ENCODE data around the gene LPIN1.

Gene LPIN1

GRCh38 chr2:11778923-11779757 lies 32.7 kb downstream of the LPIN1 start:
- DNase-seq: peak in 53 of 56 donors; percentile 19 to 87 (median 59)

- DNase-seq: no peak
Observed at GRCh38 chr2:11781602-11782001, 35.2 kb downstream of the LPIN1 start.

DNA sequence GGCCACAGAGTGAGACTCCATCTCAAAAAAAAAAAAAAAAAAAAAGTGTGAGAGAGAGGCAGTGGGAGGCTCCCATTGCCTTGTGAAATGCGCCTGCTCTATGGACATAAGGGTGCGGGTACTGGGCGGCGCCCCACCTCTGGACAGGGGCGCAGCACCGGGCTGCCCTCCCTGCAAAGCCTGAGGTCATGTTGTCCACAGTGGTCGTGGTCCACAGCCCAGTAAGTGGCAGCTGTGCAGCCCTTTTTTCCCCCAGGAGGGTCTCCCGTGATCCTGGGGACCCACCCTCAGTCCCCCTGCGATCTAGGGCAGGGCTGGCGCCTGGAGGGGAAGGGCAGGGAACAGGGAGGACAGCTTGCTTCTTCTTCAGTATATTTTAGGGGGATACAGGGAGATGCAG lies 37.8 kb downstream of the LPIN1 start:
- no peak for DNase-seq

DNA sequence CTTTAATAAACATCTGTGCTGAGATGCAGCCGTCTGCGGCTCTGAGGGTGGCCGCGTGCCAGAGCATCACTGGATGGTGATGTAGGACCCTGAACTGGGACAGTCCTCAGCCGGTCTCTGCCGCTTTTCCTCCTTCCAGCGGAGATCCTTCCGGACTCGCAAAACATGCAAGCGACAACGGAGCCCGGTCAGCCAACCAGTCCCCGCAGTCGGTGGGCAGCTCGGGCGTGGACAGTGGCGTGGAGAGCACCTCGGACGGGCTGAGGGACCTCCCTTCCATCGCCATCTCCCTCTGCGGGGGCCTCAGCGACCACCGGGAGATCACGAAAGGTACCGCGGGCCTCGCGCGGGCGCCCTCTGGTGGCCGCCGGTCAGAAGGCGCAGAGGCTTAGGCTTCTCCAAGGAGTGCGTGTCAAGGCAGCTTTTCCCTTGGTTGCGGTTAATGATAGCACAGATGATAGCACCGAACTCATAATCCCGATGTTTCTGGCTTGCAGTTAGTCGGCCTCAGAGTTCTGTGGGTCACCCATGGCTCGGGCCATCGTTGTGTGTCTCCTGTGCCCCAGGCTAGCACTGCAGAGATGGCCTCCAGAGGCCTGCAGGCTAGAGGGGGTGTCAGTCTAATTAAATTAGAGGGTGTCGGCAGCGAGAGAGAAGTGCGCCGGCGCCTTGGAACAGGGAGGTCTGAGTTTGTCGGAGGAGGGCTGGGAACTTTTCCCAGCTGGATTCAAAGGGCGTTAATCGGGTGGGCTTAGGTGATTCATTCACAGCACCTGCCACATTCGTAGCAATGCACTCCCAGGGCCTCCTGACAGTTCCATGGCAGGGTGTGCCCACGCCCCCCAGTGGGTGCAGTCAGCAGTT lies 38.5 kb downstream of the LPIN1 start:
- peak in 46 of 56 donors; percentile 20 to 76 (median 52) for DNase-seq

DNA sequence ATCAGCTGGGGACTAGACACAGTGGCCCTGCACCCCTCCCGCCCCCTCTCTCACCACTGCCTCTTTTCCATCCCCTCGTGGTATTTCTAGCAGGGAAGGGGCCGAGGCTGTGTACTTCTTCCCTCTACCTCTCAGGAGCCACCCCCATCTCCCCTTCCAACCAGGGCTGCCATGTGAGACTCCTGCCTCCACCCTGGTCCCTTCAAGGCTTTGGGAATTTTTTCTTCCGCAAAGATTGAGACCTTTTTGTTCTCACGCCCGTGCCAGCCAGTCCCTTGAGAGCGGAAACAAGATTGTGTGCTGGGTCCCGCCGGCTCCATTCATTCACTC lies 39.1 kb downstream of the LPIN1 start:
- no peak for DNase-seq

GRCh38 chr2:11786191-11786590 lies 39.8 kb downstream of the LPIN1 start:
- no peak for DNase-seq

- DNase-seq: no peak
Observed at GRCh38 chr2:11786592-11786991, 40.2 kb downstream of the LPIN1 start.

- DNase-seq: no peak
Observed at GRCh38 chr2:11787991-11788390, 41.6 kb downstream of the LPIN1 start.

GRCh38 chr2:11788461-11789124 lies 42.2 kb downstream of the LPIN1 start:
- DNase-seq: no peak

DNA sequence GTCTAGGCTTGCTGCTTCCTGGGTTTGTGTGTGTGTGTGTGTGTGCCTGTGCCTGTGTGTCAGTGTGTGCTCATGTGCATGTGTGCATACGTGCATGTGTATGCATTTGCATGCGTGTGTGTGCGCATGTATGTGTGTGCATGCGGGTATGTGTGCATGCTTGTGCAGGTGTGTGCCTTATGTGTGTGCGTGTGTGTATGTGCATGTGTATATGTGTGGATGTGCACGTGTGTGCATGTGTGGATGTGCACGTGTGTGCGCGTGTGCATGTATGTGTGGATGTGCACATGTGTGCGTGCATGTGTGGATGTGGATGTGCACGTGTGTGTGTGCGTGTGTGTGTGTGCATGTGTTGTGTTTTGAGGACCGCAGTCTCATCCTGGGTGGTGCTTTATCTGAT lies 42.8 kb downstream of the LPIN1 start:
- no peak for DNase-seq

DNA sequence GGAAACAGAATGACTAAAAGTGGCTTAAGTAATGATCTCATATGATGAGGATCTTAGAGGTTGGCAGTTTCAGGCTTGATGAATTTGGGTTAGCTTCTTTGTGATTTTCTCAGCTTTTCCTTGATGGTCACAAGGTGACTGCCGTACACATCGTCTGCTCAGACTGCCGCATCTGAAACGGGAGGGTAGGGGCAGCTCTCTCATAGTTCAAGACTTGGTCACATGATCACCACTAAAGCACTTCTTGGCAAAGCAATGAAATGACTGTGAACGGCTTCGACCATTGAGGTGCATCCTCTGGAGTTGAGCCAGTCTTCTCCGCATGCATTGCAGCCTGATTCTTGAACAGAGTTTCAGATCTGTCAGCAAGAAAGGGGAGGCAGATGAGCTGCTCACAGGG lies 43.8 kb downstream of the LPIN1 start:
- peak in 1 of 56 donors; percentile 14 for DNase-seq

DNA sequence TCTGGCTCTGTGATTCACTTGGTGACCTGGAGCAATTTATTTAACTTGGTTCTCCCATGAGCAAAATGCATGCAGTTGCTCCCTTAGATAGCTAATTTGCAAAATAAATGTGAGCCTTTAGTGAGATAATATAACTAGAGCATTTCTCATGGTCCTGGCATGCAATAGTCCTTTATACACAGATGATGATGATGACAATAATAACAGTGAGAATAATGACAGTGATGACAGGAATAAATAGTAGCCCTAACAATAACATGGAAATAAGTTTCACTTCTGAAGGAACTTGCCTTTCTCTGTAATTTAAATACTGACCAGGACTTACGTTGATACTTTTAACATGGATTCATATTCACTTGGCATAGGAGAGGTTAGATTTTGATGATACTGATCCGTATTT lies 49.2 kb downstream of the LPIN1 start:
- no peak for DNase-seq

DNA sequence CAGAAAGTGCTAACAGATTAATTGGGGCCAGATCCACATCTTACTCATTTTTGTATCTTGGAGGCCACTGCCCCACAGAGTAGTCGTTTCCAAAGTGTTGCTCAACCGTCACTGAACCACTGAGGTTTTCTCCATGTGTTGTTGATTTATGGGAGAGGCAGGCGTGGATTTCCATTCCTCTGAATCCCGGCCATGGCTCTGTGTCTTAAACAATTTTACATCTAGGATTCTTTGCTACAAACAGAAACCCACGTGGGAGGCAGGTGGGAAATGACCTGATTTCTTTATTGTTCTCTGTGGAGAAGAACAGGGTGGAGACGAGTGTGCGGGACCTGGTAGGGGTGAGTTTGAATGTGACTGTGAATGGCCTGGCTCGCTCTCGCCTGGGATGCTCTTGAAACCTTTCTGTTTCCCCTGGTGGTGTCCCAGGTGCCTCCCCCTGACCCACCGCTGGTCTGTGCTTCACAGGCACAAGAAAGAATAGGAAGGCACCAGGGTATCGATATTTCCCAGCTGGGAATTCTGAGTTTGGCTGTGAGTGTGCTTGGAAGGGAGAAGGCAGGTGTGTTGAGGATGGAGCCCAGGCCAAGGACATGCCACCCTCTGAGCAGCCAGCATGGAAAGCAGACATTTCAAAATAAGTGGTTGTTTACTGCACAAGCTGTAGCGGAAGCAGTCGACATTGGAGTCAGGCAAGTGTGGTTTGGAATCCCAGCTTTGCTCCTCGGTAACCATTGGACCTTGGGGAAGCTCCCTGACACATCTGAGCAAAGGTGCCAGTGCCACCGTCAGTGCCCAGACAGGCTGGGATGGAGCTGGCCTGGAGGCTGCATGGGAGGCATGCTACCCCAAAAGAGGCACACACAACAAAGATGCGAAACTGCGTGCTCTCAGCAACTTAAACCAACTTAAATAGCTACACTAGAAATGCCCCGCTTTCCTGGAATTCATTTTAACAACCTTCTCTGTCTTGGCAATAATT lies 50.0 kb downstream of the LPIN1 start:
- peak in 7 of 56 donors; percentile 8 to 24 (median 16) for DNase-seq

GRCh38 chr2:11797846-11798245 lies 51.4 kb downstream of the LPIN1 start:
- DNase-seq: no peak

DNA sequence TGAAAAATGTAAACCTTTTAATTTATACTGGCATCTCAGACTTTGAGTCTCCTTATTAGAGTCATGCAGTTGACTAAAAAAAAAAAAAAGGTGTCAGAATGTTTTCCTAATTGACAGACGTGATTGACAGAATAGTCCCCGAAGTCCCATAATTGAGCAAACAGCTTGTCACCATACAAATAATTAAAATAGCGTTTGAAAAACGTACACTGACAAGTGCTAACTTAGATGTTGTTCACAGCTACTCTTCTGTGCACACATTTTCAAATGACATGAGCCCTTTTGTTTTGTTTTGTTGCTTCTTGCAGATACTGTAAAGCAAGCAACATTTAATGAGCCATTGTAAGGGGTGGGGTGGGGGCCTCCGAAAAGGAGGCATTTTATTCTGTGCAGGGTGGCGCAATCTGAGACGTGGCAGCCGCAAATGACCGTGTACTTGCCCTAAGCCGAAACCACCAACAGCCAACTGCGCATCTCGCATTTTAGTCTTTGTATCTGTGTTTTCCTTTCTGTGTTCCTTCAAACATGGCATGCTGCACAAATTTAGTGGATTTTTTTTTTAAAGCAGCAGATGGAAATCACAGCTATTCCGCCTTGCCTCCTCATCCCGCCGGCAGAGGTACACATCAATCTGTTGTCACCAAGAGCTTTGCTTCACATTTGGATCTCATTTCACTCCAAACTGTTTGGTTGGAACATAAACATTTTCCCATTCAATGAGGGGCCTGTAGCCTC lies 52.4 kb downstream of the LPIN1 start:
- no peak for DNase-seq

DNA sequence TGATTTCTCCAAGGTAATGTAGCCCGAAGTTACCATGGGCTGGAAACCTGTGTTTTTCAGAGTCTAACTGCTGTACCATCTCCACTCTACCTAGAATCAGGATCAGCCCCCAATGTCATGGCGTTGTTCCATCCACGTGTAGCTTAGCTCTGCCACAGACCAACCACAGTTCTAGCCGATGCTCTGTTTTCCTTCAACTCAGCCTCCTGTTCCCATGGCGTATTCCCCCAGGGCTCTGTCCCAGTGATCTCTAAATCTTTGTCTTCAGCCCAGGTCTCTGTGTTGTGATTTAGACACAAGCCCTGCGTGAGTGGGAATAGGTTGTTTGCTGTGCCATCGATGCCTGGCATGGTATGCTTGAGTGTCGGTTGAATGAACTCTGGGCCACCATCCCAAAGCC lies 53.4 kb downstream of the LPIN1 start:
- DNase-seq: no peak

- DNase-seq: peak in 41 of 56 donors; percentile 5 to 82 (median 39)
Observed at GRCh38 chr2:11802782-11803191, 56.4 kb downstream of the LPIN1 start.

GRCh38 chr2:11805024-11805423 lies 58.6 kb downstream of the LPIN1 start:
- DNase-seq: no peak

GRCh38 chr2:11805920-11806319 lies 59.5 kb downstream of the LPIN1 start:
- no peak for DNase-seq
